ENCODE data around the gene WDR49. TPM values are rescaled to one million over a fixed set of nuclear protein-coding genes. Genes with fewer than 3 reads are reported as not detected.

Gene WDR49
- total RNA-seq, 1 experiment from 2014 or later: 1.3 TPM

DNA sequence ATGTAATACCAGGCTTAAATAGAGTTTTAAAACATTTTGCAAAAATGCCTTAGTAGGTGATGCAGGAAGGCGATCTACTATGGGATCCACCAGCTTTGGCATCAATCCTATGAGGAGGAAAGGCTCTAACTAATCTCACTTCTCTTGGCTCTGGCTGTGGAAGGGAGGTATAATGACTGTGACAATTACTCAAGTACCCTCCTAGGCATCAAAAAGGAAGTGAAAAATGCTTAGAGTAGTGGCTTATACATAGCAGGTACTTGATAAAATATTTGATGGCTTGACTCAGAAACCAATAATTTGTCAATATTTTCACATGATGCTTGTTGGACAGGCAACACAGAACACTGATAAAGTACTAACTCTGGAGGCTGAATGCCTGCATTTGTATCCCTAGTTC is 145.8 kb downstream of the WDR49 start:
- no peaks in the 10 kb centered on the region for H4K20me1 ChIP-seq (ENCODE audit: control insufficient read depth, insufficient read depth, insufficient read length)
- no peak overlapping the region for H3T11ph ChIP-seq (ENCODE audit: low read length)
- H3K79me2 ChIP-seq (ENCODE audit: insufficient read depth, low read length): no peaks in the 10 kb centered on the region
- H3K9ac ChIP-seq (ENCODE audit: extremely low read depth, insufficient read length, low read length): no peak overlapping the region
- H2BK15ac ChIP-seq (ENCODE audit: low read depth, low read length): no peak overlapping the region
- WGBS (ENCODE audit: extremely low coverage, insufficient read length, low lambda C conversion rate): no CpG with 5 or more reads among the region's 1 CpG
- H2BK20ac ChIP-seq (ENCODE audit: low read depth, low read length, poor library complexity, severe bottlenecking): no peak overlapping the region
- no peaks in the 10 kb centered on the region for H3K27me3 ChIP-seq (ENCODE audit: insufficient read depth, low read length)
- Mint-ChIP-seq H3K36me3 (ENCODE audit: insufficient read depth in 1 of 3, low read depth in 3 of 3) (peaks cover 0 to 2% (median 0%) of the 10 kb centered on the region in 3 experiments; a peak in 3 of 7 replicates), H3K4me1 (no peaks in the 10 kb centered on the region; a peak in 1 of 4 replicates), H3K4me3 (no peak overlapping the region), H3K27ac (no peak overlapping the region), H3K9me3 (no peaks in the 10 kb centered on the region), H3K27me3 (ENCODE audit: low read depth) (no peaks in the 10 kb centered on the region)
- H4K8ac ChIP-seq (replicated peaks; ENCODE audit: insufficient read length, low read depth, low read length): no peak overlapping the region
- no peak overlapping the region for H3K56ac ChIP-seq (ENCODE audit: insufficient read length, low read depth, low read length)
- H3K18ac ChIP-seq (ENCODE audit: insufficient read length, low read depth, low read length): no peak overlapping the region
- no peak overlapping the region for H3K27ac ChIP-seq (ENCODE audit: insufficient read length, low read depth, low read length)
- H2BK5ac ChIP-seq (ENCODE audit: insufficient read length, low read length): no peak overlapping the region
- H2AK5ac ChIP-seq (ENCODE audit: insufficient read length, low read length): no peak overlapping the region
- TF ChIP-seq, protein P1, sequence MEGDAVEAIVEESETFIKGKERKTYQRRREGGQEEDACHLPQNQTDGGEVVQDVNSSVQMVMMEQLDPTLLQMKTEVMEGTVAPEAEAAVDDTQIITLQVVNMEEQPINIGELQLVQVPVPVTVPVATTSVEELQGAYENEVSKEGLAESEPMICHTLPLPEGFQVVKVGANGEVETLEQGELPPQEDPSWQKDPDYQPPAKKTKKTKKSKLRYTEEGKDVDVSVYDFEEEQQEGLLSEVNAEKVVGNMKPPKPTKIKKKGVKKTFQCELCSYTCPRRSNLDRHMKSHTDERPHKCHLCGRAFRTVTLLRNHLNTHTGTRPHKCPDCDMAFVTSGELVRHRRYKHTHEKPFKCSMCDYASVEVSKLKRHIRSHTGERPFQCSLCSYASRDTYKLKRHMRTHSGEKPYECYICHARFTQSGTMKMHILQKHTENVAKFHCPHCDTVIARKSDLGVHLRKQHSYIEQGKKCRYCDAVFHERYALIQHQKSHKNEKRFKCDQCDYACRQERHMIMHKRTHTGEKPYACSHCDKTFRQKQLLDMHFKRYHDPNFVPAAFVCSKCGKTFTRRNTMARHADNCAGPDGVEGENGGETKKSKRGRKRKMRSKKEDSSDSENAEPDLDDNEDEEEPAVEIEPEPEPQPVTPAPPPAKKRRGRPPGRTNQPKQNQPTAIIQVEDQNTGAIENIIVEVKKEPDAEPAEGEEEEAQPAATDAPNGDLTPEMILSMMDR (conservative IDR thresholded peaks at IDR 0.05): no peak
- H3K23me2 ChIP-seq (ENCODE audit: insufficient read length, low read depth, low read length, poor library complexity, severe bottlenecking): no peaks in the 10 kb centered on the region
- DNase-seq: no peak
- no peak overlapping the region for H2BK12ac ChIP-seq (ENCODE audit: insufficient read length, low read depth, low read length)
- H4K91ac ChIP-seq (ENCODE audit: insufficient read length, low read depth, low read length): no peak overlapping the region
- no peaks in the 10 kb centered on the region for H3K4me1 ChIP-seq (ENCODE audit: insufficient read depth, low read length)
- H2AFZ ChIP-seq (ENCODE audit: low read length): no peak overlapping the region
- H3K23ac ChIP-seq (ENCODE audit: insufficient read length, low read depth, low read length): no peak overlapping the region
- no peaks in the 10 kb centered on the region for H3K79me1 ChIP-seq (ENCODE audit: insufficient read depth, low read depth, low read length, poor library complexity, severe bottlenecking)
- H3K4me2 ChIP-seq (ENCODE audit: insufficient read depth, insufficient read length, low read length): no peak overlapping the region
- no peaks in the 10 kb centered on the region for H3K9me3 ChIP-seq (ENCODE audit: control insufficient read depth, low read depth, low read length)
- no peak overlapping the region for H2BK120ac ChIP-seq (ENCODE audit: low read depth, low read length, poor library complexity, severe bottlenecking)
- no peak overlapping the region for H4K5ac ChIP-seq (ENCODE audit: insufficient read length, low read depth, low read length)
- no peak overlapping the region for H3K4ac ChIP-seq (ENCODE audit: low read depth, low read length)
- H3K14ac ChIP-seq (ENCODE audit: insufficient read depth, low read length): no peak overlapping the region

Data from H9 (cell line).